GM19025 (cell line): ENCODE results near the gene MAPK10.
"Not testable (repeated sequence)": the region's sequence is repeated elsewhere in the genome, so short reads cannot be mapped to it uniquely, and the experiment has no call there.

Experiments
- ATAC-seq: cut with Tn5 transposase; IDR thresholded peaks from one replicate; pipeline ENCODE4 v1.9.1; 2021; ENCODE audit warnings: mild to moderate bottlenecking, low read depth, moderate library complexity; ENCODE audit not compliant: unreplicated experiment

The MAPK10 gene

GRCh38 chr4:86054286-86055032 lies 305.4 kb downstream of the MAPK10 start:
- no peak for ATAC-seq

GRCh38 chr4:86050496-86050895 lies 309.4 kb downstream of the MAPK10 start:
- no peak for ATAC-seq

GRCh38 chr4:86048426-86048825 lies 311.4 kb downstream of the MAPK10 start:
- no peak for ATAC-seq

GRCh38 chr4:86044593-86044985 lies 315.3 kb downstream of the MAPK10 start:
- no peak for ATAC-seq

- no peak for ATAC-seq
Measured at GRCh38 chr4:86043755-86044592, 315.9 kb downstream of the MAPK10 start.

- ATAC-seq, result no peak
Measured at GRCh38 chr4:86038037-86038436, 321.8 kb downstream of the MAPK10 start.

GRCh38 chr4:86036736-86037135 lies 323.1 kb downstream of the MAPK10 start:
- no peak for ATAC-seq

GRCh38 chr4:86035688-86036087 lies 324.2 kb downstream of the MAPK10 start:
- ATAC-seq, result no peak

GRCh38 chr4:86034616-86035015 lies 325.2 kb downstream of the MAPK10 start:
- no peak for ATAC-seq

GRCh38 chr4:86033171-86033570 lies 326.7 kb downstream of the MAPK10 start:
- ATAC-seq, result no peak

GRCh38 chr4:86032476-86033022 lies 327.3 kb downstream of the MAPK10 start:
- no peak for ATAC-seq

GRCh38 chr4:86031927-86032326 lies 327.9 kb downstream of the MAPK10 start:
- no peak for ATAC-seq

- ATAC-seq, result no peak
Measured at GRCh38 chr4:86026720-86027119, 333.1 kb downstream of the MAPK10 start.

GRCh38 chr4:86021671-86022070 lies 338.2 kb downstream of the MAPK10 start:
- not testable (repeated sequence) for ATAC-seq

GRCh38 chr4:86019906-86020305 lies 339.9 kb downstream of the MAPK10 start:
- no peak for ATAC-seq

GRCh38 chr4:86019362-86019761 lies 340.5 kb downstream of the MAPK10 start:
- no peak for ATAC-seq

GRCh38 chr4:86015412-86016350 lies 344.2 kb downstream of the MAPK10 start:
- no peak for ATAC-seq

GRCh38 chr4:86014599-86014998 lies 345.3 kb downstream of the MAPK10 start:
- ATAC-seq, result peak; percentile 93

- ATAC-seq, result no peak
Measured at GRCh38 chr4:86013621-86014020, 346.2 kb downstream of the MAPK10 start.

- no peak for ATAC-seq
Measured at GRCh38 chr4:86011117-86011516, 348.7 kb downstream of the MAPK10 start.
